ENCODE measurements around the gene CDC42EP2. TPM values are rescaled to one million over a fixed set of nuclear protein-coding genes. Genes with fewer than 3 reads are reported as not detected.
"Not testable (repeated sequence)": the region's sequence is repeated elsewhere in the genome, so short reads cannot be mapped to it uniquely, and the experiment has no call there.

CDC42EP2 gene
- total RNA-seq, 1 donor from 2014 or later: 14.2 TPM

- DNase-seq: no peak
Measured at GRCh38 chr11:65320386-65321075, 5.9 kb downstream of the CDC42EP2 start.

GRCh38 chr11:65321076-65321475, 6.4 kb downstream of the CDC42EP2 start:
- DNase-seq: no peak

- DNase-seq: peak; percentile 70
Measured at GRCh38 chr11:65321828-65322485, 7.3 kb downstream of the CDC42EP2 start.

- no peak for DNase-seq
Measured at GRCh38 chr11:65323813-65324212, 9.1 kb downstream of the CDC42EP2 start.

GRCh38 chr11:65325435-65325834, 10.8 kb downstream of the CDC42EP2 start:
- no peak for DNase-seq

GRCh38 chr11:65327021-65327420, 12.4 kb downstream of the CDC42EP2 start:
- DNase-seq: no peak

GRCh38 chr11:65329478-65329877, 14.8 kb downstream of the CDC42EP2 start:
- no peak for DNase-seq

GRCh38 chr11:65329944-65330403, 15.3 kb downstream of the CDC42EP2 start:
- DNase-seq: peak; percentile 96

GRCh38 chr11:65330544-65330943, 15.9 kb downstream of the CDC42EP2 start:
- no peak for DNase-seq

GRCh38 chr11:65332591-65332990, 17.9 kb downstream of the CDC42EP2 start:
- not testable (repeated sequence) for DNase-seq

GRCh38 chr11:65334696-65335295, 20.1 kb downstream of the CDC42EP2 start:
- no peak for DNase-seq

GRCh38 chr11:65338676-65339075, 24.0 kb downstream of the CDC42EP2 start:
- no peak for DNase-seq

GRCh38 chr11:65340226-65340625, 25.6 kb downstream of the CDC42EP2 start:
- no peak for DNase-seq

- no peak for DNase-seq
Measured at GRCh38 chr11:65341856-65342255, 27.2 kb downstream of the CDC42EP2 start.

GRCh38 chr11:65351511-65351910, 36.8 kb downstream of the CDC42EP2 start:
- no peak for DNase-seq

- DNase-seq: peak; percentile 41
Measured at GRCh38 chr11:65352783-65353182, 38.1 kb downstream of the CDC42EP2 start.

- DNase-seq: no peak
Measured at GRCh38 chr11:65353376-65353775, 38.7 kb downstream of the CDC42EP2 start.

- DNase-seq: no peak
Measured at GRCh38 chr11:65353900-65354264, 39.2 kb downstream of the CDC42EP2 start.

- peak; percentile 99 for DNase-seq
Measured at GRCh38 chr11:65354265-65355012, 39.8 kb downstream of the CDC42EP2 start, which contains the start of gene TIGD3. TSS of gene TIGD3 (plus strand) at chr11:65354751. CDS start at chr11:65355809, 1,058 bp downstream.

GRCh38 chr11:65355013-65355775, 40.5 kb downstream of the CDC42EP2 start:
- DNase-seq: peak; percentile 33

- peak; percentile 31 for DNase-seq
Measured at GRCh38 chr11:65355776-65356393, 41.2 kb downstream of the CDC42EP2 start.
